ENCODE measurements around the gene THBS3. TPM values are rescaled to one million over a fixed set of nuclear protein-coding genes. Genes with fewer than 3 reads are reported as not detected.
"Not testable (repeated sequence)": the region's sequence is repeated elsewhere in the genome, so short reads cannot be mapped to it uniquely, and the experiment has no call there.

THBS3 gene
- total and polyA plus RNA-seq, 2 of the 4 experiments (the other 2 are of a cell fraction), result 15.1 to 30.4 TPM

GRCh38 chr1:155212051-155212440, 4.3 kb upstream of the THBS3 start:
- CTCF ChIA-PET; BruUV-seq (replicated peaks); in situ Hi-C loops (cut with MboI; ENCODE audit: low sequenced_read_pairs); H3K4me3 ChIP-seq (ENCODE audit: insufficient read depth, low read depth, low read length); H3K27ac ChIP-seq (ENCODE audit: insufficient read depth, low read length); ATAC-seq (ENCODE audit: low read depth); intact Hi-C loops (cut with micrococcal nuclease); H2AK5ac ChIP-seq (ENCODE audit: low read depth, low read length); dilution Hi-C loops (cut with HindIII; ENCODE audit: low sequenced_read_pairs, unreplicated experiment); H3K18ac ChIP-seq (ENCODE audit: low read depth, low read length); H4K20me1 ChIP-seq (ENCODE audit: insufficient read depth, low read length); H2BK15ac ChIP-seq (ENCODE audit: low read depth, low read length); H2AFZ ChIP-seq (replicated peaks; ENCODE audit: low read length, poor library complexity); H2BK5ac ChIP-seq (ENCODE audit: low read depth, low read length, poor library complexity, severe bottlenecking); H3K9ac ChIP-seq (ENCODE audit: low read depth, low read length); DNase-seq; POLR2A ChIA-PET (ENCODE audit: unreplicated experiment); H3K14ac ChIP-seq (replicated peaks; ENCODE audit: low read depth, low read length); H3K9me3 ChIP-seq (ENCODE audit: control insufficient read depth, insufficient read depth, low read length); H3K56ac ChIP-seq (ENCODE audit: extremely low read depth, insufficient read depth, low read length); H2BK120ac ChIP-seq (ENCODE audit: low read depth, low read length); H2BK20ac ChIP-seq (ENCODE audit: low read depth, low read length); H4K8ac ChIP-seq (ENCODE audit: low read depth in 2 of 2, low read length in 2 of 2); H2AK9ac ChIP-seq (replicated peaks; ENCODE audit: low read depth, low read length, poor library complexity); H3K23ac ChIP-seq (ENCODE audit: low read depth, low read length); H3K4ac ChIP-seq (ENCODE audit: low read depth, low read length); H4K91ac ChIP-seq (ENCODE audit: insufficient read depth, low read depth, low read length); H3K9me1 ChIP-seq (ENCODE audit: insufficient read depth, low read length); H3K4me2 ChIP-seq (ENCODE audit: low read depth, low read length); H4K5ac ChIP-seq (ENCODE audit: low read depth, low read length); H3K27me3 ChIP-seq (ENCODE audit: control insufficient read depth, insufficient read depth, low read length): not testable (repeated sequence)
- H3K79me1 ChIP-seq (ENCODE audit: low read depth in 1 of 2, low read length in 2 of 2), result peaks cover 13 to 24% of the 10 kb centered on the region in 2 experiments
- H3K4me1 ChIP-seq (ENCODE audit: control insufficient read depth, insufficient read depth, low read length), result peaks cover 13% of the 10 kb centered on the region
- H3K36me3 ChIP-seq (ENCODE audit: control insufficient read depth, insufficient read depth, low read length), result peaks cover 12% of the 10 kb centered on the region
- WGBS, 2 experiments (ENCODE audit: extremely low coverage in 2 of 2, insufficient read length in 1 of 2), result 75% methylated on average over 2 of the region's 7 CpGs; no CpG with 5 or more reads in 1 of the 2 experiments

DNA sequence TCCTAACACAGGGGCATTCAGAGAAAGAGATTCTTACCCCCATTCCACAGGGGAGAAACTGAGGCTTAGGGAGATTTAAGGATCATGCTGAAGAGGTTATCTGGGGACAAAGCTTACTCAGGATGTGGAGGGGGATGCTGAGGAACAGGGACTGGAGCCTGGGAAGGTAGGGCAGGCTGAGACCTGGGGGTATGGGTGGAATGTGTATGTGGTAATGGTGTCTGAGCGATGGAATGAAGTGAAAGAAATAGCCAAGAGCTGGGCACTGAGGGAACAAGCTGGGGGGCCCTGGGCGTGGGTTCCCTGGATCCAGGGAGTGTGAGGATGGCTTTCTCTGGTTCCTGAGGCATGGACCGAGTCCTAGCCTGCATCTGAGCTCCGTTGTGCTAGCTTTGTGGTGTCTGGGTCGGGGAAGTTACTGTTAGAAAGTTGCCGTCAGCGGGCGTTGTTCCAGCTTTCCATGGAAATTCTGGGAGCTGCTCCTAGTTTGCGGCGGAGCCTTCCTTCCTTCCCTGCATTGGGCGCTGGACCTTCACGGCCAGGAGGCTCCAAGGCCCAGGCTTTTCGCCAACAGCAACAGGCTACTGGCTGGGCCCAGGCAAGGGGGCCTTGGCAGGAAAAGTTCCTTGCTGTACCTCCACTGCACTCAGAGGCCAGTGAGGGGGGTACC, 3.8 kb upstream of the THBS3 start:
- H2BK120ac ChIP-seq (ENCODE audit: low read depth, low read length); H2BK15ac ChIP-seq (ENCODE audit: low read depth, low read length); in situ Hi-C loops (cut with MboI; ENCODE audit: low sequenced_read_pairs); H3K14ac ChIP-seq (replicated peaks; ENCODE audit: low read depth, low read length); BruUV-seq (replicated peaks); H4K8ac ChIP-seq (ENCODE audit: low read depth in 2 of 2, low read length in 2 of 2); POLR2A ChIA-PET (ENCODE audit: unreplicated experiment); H4K5ac ChIP-seq (ENCODE audit: low read depth, low read length); H2BK5ac ChIP-seq (ENCODE audit: low read depth, low read length, poor library complexity, severe bottlenecking); H3K56ac ChIP-seq (ENCODE audit: extremely low read depth, insufficient read depth, low read length); H2AK5ac ChIP-seq (ENCODE audit: low read depth, low read length); H3K27me3 ChIP-seq (ENCODE audit: control insufficient read depth, insufficient read depth, low read length); H3K9me3 ChIP-seq (ENCODE audit: control insufficient read depth, insufficient read depth, low read length); H3K4me3 ChIP-seq (ENCODE audit: insufficient read depth, low read depth, low read length); ATAC-seq (ENCODE audit: low read depth); H3K23ac ChIP-seq (ENCODE audit: low read depth, low read length); H2AFZ ChIP-seq (replicated peaks; ENCODE audit: low read length, poor library complexity); H3K27ac ChIP-seq (ENCODE audit: insufficient read depth, low read length); H2BK20ac ChIP-seq (ENCODE audit: low read depth, low read length); H3K4ac ChIP-seq (ENCODE audit: low read depth, low read length); CTCF ChIA-PET; H3K9me1 ChIP-seq (ENCODE audit: insufficient read depth, low read length); H4K91ac ChIP-seq (ENCODE audit: insufficient read depth, low read depth, low read length); H4K20me1 ChIP-seq (ENCODE audit: insufficient read depth, low read length); H3K18ac ChIP-seq (ENCODE audit: low read depth, low read length); intact Hi-C loops (cut with micrococcal nuclease); DNase-seq; H3K9ac ChIP-seq (ENCODE audit: low read depth, low read length); H2AK9ac ChIP-seq (replicated peaks; ENCODE audit: low read depth, low read length, poor library complexity); H3K4me2 ChIP-seq (ENCODE audit: low read depth, low read length); dilution Hi-C loops (cut with HindIII; ENCODE audit: low sequenced_read_pairs, unreplicated experiment): not testable (repeated sequence)
- H3K4me1 ChIP-seq (ENCODE audit: control insufficient read depth, insufficient read depth, low read length), result peaks cover 15% of the 10 kb centered on the region
- no CpG with 5 or more reads among the region's 13 CpGs for WGBS, 2 experiments (ENCODE audit: extremely low coverage in 2 of 2, insufficient read length in 1 of 2)
- H3K36me3 ChIP-seq (ENCODE audit: control insufficient read depth, insufficient read depth, low read length), result peaks cover 10% of the 10 kb centered on the region
- peaks cover 13 to 24% of the 10 kb centered on the region in 2 experiments for H3K79me1 ChIP-seq (ENCODE audit: low read depth in 1 of 2, low read length in 2 of 2)
